Hematopoietic multipotent progenitor cell treated with erythropoietin and hydrocortisone succinate and interleukin-3 and kit ligand, for 6 days (in vitro differentiated cells): ENCODE data around the gene SPSB1.

ENCODE experiments used
- DNase-seq: peaks from one replicate; pipeline ENCODE4 v3.0.0-alpha.2; 2015

Gene SPSB1

GRCh38 chr1:9302745-9303524 is 10.2 kb downstream of the SPSB1 start:
- DNase-seq, result no peak

GRCh38 chr1:9303916-9304315 is 11.2 kb downstream of the SPSB1 start:
- no peak for DNase-seq

GRCh38 chr1:9305216-9305615 is 12.5 kb downstream of the SPSB1 start:
- no peak for DNase-seq

- no peak for DNase-seq
These were observed 13.3 kb downstream of the SPSB1 start for GRCh38 chr1:9306006-9306405.

- no peak for DNase-seq
These were observed 14.6 kb downstream of the SPSB1 start for GRCh38 chr1:9307303-9307702.

- no peak for DNase-seq
These were observed 15.6 kb downstream of the SPSB1 start for GRCh38 chr1:9308236-9308785.

- no peak for DNase-seq
These were observed 16.4 kb downstream of the SPSB1 start for GRCh38 chr1:9309080-9309479.

- DNase-seq, result no peak
These were observed 17.3 kb downstream of the SPSB1 start for GRCh38 chr1:9309991-9310390.

- no peak for DNase-seq
These were observed 18.3 kb downstream of the SPSB1 start for GRCh38 chr1:9311029-9311428.

GRCh38 chr1:9311479-9311878 is 18.8 kb downstream of the SPSB1 start:
- no peak for DNase-seq

- DNase-seq, result no peak
These were observed 19.6 kb downstream of the SPSB1 start for GRCh38 chr1:9312168-9312720.

- DNase-seq, result no peak
These were observed 20.9 kb downstream of the SPSB1 start for GRCh38 chr1:9313576-9313975.

- no peak for DNase-seq
These were observed 21.4 kb downstream of the SPSB1 start for GRCh38 chr1:9314111-9314510.

- DNase-seq, result no peak
These were observed 22.2 kb downstream of the SPSB1 start for GRCh38 chr1:9314711-9315379.

- DNase-seq, result no peak
These were observed 22.9 kb downstream of the SPSB1 start for GRCh38 chr1:9315411-9316079.

- DNase-seq, result no peak
These were observed 23.4 kb downstream of the SPSB1 start for GRCh38 chr1:9316080-9316444.

GRCh38 chr1:9316512-9316911 is 23.8 kb downstream of the SPSB1 start:
- no peak for DNase-seq

- DNase-seq, result no peak
These were observed 24.4 kb downstream of the SPSB1 start for GRCh38 chr1:9317072-9317471.

GRCh38 chr1:9317591-9318417 is 25.1 kb downstream of the SPSB1 start:
- no peak for DNase-seq

- DNase-seq, result no peak
These were observed 26.6 kb downstream of the SPSB1 start for GRCh38 chr1:9319208-9319788.

- no peak for DNase-seq
These were observed 27.3 kb downstream of the SPSB1 start for GRCh38 chr1:9319789-9320519.
